Ascending aorta (tissue), 2 donors: ENCODE results near the gene WDR77. TPM values are rescaled to one million over a fixed set of nuclear protein-coding genes. Genes with fewer than 3 reads are reported as not detected.

Source experiments
- DNase-seq, 2 donors: peaks; one replicate each; pipeline ENCODE4 v3.0.0-alpha.2; 2019; ENCODE audit warnings: low spot score in 2 of 2
- H3K27ac ChIP-seq, 2 donors: fragments of 200-600 bp; sonication (generic); one replicate each; pipeline ENCODE4 v1.5.1; 2016 to 2017; ENCODE audit warnings: mild to moderate bottlenecking in 1 of 2
- H3K27me3 ChIP-seq: fragments of 200-600 bp; sonication (generic); one replicate; pipeline ENCODE4 v1.5.1; 2017
- H3K36me3 ChIP-seq, 2 donors: fragments of 200-600 bp; sonication (generic); one replicate each; pipeline ENCODE4 v1.5.1; 2016
- H3K4me1 ChIP-seq, 2 donors: fragments of 200-600 bp; sonication (generic); one replicate each; pipeline ENCODE4 v1.5.1; 2016 to 2017; ENCODE audit warnings: mild to moderate bottlenecking in 1 of 2
- H3K4me3 ChIP-seq, 2 donors: fragments of 200-600 bp; sonication (generic); one replicate each; pipeline ENCODE4 v1.5.1; 2016 to 2017; ENCODE audit warnings: mild to moderate bottlenecking in 1 of 2
- H3K9me3 ChIP-seq, 2 donors: fragments of 200-600 bp; sonication (generic); one replicate each; pipeline ENCODE4 v1.5.1; 2016
- CTCF ChIP-seq, 3 experiments: fragments of 200-600 bp in 2 of 3; fragments of 450-650 bp in 1 of 3; sonication (generic) in 2 of 3; IDR thresholded peaks; one replicate each; pipeline ENCODE4 v1.5.1; 2016 to 2019; ENCODE audit warnings: antibody characterized with exemption in 3 of 3, mild to moderate bottlenecking in 1 of 3, moderate library complexity in 1 of 3
- intact Hi-C: fragments of 100-400 bp; cut with DNase I; formaldehyde crosslinking; loops from one replicate; pipeline ENCODE4 v1.15.1; 2023
- total RNA-seq: library from RNA; depleted of rRNA; stranded (reverse); fragments of >200 nt; gene quantifications from one replicate; pipeline ENCODE4 v1.1.0, GENCODE V29; 2016

The WDR77 gene
- total RNA-seq, 1 donor from 2014 or later = 31.2 TPM

GRCh38 chr1:111392460-111392945 is 56.6 kb downstream of the WDR77 start:
- H3K9me3 ChIP-seq = no peaks in the 10 kb centered on the region
- H3K36me3 ChIP-seq = no peaks in the 10 kb centered on the region
- H3K27ac ChIP-seq = no peak overlapping the region
- intact Hi-C loops = no loop called here
- DNase-seq = no peak
- H3K4me1 ChIP-seq = no peaks in the 10 kb centered on the region
- H3K27me3 ChIP-seq = no peaks in the 10 kb centered on the region
- no peak for TF ChIP-seq CTCF (IDR thresholded peaks at IDR 0.05)
- H3K4me3 ChIP-seq = no peak overlapping the region

- no peaks in the 10 kb centered on the region for H3K9me3 ChIP-seq
- H3K4me3 ChIP-seq = no peak overlapping the region
- DNase-seq = no peak
- no peaks in the 10 kb centered on the region for H3K4me1 ChIP-seq
- H3K36me3 ChIP-seq = no peaks in the 10 kb centered on the region
- intact Hi-C loops = no loop called here
- no peak for TF ChIP-seq CTCF (IDR thresholded peaks at IDR 0.05)
- H3K27ac ChIP-seq = no peak overlapping the region
- no peaks in the 10 kb centered on the region for H3K27me3 ChIP-seq
Measured at GRCh38 chr1:111392042-111392441, 57.0 kb downstream of the WDR77 start.

Other genes with a start within 250 kb of the WDR77 start
- 4.4 TPM for gene DENND2D, start 248.6 kb downstream of the WDR77 start, total RNA-seq
- gene CHI3L2, start 221.5 kb downstream of the WDR77 start, total RNA-seq = 10.1 TPM
- not detected for gene CHIA, start 158.4 kb downstream of the WDR77 start, total RNA-seq
- gene OVGP1, start 21.5 kb downstream of the WDR77 start, total RNA-seq = 1.6 TPM
- gene ATP5PB, start 208 bp upstream of the WDR77 start, total RNA-seq = 24.7 TPM
- 18.9 TPM for gene C1orf162, start 24.7 kb upstream of the WDR77 start, total RNA-seq
- gene ADORA3, start 54.4 kb upstream of the WDR77 start, total RNA-seq = 3.6 TPM
- gene TMIGD3, start 54.4 kb upstream of the WDR77 start, total RNA-seq = 2.4 TPM
- 44.1 TPM for gene RAP1A, start 170.5 kb upstream of the WDR77 start, total RNA-seq